GM21619 (cell line): Measurements from ENCODE around the gene TCEANC2.
"Not testable (repeated sequence)": the region's sequence is repeated elsewhere in the genome, so short reads cannot be mapped to it uniquely, and the experiment has no call there.

Source experiments
- ATAC-seq: cut with Tn5 transposase; IDR thresholded peaks from one replicate; pipeline ENCODE4 v1.9.1; 2021; ENCODE audit not compliant: unreplicated experiment

Gene TCEANC2

DNA sequence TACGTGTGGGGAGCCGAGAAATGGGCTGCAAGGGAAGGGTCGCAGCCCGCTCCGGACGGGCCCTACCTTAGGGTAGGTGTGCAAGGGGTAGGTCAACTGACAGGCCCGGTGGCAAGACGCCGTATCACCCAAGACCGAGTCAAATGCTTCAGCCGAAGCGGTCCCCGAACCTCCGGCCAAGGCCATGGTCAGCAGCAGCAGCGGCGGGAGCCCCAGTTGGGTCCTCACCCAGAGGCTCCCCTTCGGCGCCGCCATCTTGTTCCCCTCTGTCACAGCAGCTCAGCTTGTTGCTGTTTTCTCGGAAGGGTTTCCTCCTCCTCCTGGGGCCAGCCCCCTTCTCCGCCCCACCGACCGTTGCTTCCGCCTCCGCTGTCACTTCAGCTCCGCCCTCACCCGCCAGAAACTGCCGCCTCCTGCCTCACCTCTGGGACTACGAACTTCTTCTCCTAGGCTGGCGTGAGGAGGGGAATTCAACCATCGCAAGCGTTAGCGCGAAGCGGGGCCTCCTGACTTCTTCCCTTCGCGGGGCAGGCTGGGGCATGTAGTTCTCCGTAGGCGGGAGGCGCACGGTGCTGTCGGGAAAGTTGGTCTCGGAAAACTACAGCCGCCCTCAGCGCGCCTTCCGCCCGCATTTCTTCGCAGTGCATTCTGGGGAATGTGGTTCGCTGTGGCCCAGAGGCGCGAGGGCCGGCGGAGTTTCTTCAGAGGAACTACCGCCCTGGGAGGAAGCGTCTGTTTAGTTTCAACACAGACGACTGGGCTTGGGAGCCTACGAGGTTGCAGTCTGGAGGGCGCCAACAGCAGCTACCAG lies at the start of gene TCEANC2, which contains the start of gene TMEM59:
TSS of gene TCEANC2 (plus strand) at position 675 of the 811 bp plus-strand sequence. CDS start 815 bp downstream, outside the sequence.
TSS of gene TMEM59 (minus strand) at position 271 of the 811 bp plus-strand sequence. CDS start at position 255, 16 bp downstream.
- peak; percentile 90 for ATAC-seq

DNA sequence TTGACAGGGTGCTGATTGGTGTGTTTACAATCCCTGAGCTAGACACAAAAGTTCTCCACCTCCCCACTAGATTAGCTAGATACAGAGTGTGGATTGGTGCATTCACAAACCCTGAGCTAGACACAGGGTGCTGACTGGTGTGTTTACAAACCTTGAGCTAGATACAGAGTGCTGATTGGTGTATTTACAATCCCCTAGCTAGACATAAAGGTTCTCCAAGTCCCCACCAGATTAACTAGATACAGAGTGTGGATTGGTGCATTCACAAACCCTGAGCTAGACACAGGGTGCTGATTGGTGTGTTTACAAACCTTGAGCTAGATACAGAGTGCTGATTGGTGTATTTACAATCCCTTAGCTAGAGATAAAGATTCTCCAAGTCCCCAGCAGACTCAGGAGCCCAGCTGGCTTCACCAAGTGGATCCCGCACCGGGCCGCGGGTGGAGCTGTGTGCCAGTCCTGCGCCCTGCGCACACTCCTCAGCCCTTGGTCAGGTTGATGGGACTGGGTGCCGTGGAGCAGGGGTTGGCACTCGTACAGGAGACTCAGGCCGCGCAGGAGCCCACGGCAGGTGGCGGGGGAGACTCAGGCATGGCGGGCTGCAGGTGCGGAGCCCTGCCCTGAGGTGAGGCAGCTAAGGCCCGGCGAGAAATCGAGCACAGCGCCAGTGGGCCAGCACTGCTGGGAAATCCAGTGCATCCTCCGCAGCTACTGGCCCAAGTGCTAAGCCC lies 49.5 kb upstream of the TCEANC2 start:
- not testable (repeated sequence) for ATAC-seq

GRCh38 chr1:54004481-54005049 lies 48.8 kb upstream of the TCEANC2 start:
- ATAC-seq = no peak

- no peak for ATAC-seq
Measured at GRCh38 chr1:54006508-54006907, 46.9 kb upstream of the TCEANC2 start.

- ATAC-seq = no peak
Measured at GRCh38 chr1:54007613-54008012, 45.8 kb upstream of the TCEANC2 start.

DNA sequence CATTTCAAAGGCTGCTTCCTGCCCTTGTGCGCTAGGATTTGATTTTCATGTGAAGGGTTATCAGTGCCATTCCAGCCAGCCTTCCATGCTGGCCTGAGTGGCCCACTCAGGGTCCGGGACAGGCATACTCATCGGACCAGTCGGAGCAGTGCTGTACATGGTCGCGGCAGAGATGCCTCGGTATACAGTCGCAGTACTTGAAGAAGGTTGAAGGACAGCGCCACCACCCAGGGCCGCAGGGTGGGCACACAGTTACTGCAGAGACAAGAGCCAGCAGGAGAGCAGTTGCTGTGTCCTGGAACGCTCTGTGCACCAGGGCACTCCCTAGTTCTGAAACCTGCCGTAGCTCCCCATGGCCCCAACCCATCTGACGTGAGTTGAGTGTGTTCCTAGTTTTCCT lies 44.5 kb upstream of the TCEANC2 start:
- ATAC-seq = no peak

- no peak for ATAC-seq
Measured at GRCh38 chr1:54009406-54009805, 44.0 kb upstream of the TCEANC2 start.

DNA sequence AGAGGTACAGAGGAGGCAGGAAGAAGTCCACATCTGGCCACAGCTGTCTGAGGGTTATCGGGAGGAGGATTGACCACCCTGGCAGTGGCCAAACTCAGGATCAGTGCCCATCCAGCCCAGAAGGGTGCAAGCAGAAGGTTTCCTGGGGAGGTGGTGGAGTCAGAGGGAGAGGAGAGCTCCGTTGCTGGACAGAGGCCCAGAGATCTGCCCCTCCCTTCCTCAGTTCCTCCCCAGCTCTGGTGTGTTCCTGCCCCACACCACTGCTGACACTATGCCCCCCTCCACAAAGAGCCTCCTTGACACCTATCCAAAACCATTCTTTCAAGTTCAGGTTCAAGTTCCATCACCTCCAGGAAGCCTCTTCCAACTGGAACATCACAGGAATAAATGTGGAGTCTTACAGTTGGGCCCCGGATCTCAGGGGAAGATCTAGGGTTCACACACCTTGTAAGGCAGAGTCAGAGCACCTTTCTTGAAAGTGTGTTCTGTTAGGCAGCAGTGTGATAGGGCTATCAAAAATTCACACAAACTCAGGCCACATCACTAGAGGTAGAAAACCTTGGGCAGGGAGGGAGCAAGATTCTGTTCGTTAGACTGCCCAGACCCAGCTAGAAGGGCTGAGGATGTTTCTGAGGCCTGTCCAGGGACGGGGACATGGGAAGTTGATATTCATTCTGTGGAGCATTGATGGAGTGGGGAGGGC lies 42.8 kb upstream of the TCEANC2 start:
- no peak for ATAC-seq

DNA sequence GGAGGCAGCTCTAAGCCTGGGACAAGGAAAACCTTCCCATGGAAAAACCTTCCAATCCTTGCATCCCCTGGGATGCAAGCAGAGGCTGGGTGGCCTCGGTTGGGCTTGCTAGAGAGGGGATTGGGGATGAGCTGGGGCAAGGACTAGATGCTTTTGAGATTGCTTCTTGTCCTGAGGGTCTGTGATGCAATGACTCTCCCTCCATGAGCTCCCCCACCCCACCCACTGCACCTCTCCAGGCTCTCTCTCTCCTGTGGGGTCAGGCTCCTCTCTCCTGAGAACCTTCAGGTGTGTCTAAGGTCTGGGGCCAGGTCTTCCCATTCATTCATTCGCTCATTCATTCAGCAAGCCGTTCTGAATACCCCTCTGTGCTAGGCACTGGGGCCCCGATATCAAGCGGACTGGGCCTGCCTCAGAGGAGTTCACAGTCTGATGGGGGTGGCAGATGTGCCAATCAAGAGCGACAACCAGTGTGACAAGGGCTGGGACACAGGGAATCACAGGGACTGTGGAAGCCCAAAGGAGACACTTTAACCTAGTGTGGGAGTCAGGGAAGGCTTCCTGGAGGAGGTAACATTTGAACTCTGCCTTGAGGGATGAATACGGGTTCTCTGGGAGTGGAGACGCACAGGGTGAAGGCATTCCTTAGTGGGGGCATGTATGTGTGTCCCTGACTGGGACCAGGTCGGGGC lies 41.9 kb upstream of the TCEANC2 start:
- ATAC-seq = no peak

- ATAC-seq = no peak
Measured at GRCh38 chr1:54012008-54012325, 41.4 kb upstream of the TCEANC2 start.

DNA sequence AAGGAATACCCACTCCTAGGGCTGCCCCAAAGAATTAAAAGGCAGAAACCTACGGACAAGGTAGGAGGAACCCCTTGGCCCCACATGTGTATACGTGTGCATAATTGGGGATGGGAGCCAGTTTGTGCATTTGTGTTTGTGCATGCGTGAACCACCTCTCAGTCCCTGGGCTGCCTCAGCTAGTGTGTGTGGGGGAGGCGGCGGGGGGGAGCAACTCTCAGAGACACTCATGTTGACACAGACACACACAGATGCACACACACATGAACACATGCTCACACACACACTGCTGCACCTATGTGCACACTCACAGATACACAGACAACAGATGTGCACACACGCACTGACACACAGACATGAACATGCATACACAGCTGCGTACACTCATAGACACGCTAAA lies 40.5 kb upstream of the TCEANC2 start:
- no peak for ATAC-seq

- no peak for ATAC-seq
Measured at GRCh38 chr1:54013393-54014008, 39.9 kb upstream of the TCEANC2 start.

DNA sequence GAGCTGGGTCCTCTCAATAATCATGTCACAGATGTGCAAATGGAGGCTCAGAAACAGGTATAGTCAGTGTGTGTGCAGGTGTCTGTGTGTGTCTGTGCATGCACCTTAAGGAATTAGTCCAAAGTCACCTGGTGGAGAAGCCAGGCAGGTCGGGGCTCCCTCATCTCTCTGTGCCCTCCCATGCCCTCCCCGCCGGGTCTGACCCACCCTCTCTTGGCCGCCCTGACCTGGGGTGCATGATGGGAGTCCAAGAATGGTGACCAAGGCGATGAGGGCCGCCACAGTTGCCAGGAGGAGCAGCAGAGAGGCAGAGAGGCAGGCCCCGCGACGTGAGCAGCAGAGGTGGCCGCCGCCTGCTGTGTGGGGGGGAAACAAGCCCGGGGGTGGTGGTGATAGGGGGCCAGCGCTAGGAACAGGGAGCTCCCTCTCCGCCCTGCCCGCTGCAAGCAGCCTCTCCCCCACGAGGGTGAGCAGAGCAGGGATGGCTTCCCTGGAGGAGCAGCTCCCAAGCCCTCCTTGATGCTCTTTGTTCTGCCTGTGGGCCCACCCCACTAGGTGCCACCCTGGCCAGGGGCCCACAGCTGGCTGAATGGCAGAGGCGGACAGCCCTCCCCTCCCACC lies 39.3 kb upstream of the TCEANC2 start:
- ATAC-seq = no peak

DNA sequence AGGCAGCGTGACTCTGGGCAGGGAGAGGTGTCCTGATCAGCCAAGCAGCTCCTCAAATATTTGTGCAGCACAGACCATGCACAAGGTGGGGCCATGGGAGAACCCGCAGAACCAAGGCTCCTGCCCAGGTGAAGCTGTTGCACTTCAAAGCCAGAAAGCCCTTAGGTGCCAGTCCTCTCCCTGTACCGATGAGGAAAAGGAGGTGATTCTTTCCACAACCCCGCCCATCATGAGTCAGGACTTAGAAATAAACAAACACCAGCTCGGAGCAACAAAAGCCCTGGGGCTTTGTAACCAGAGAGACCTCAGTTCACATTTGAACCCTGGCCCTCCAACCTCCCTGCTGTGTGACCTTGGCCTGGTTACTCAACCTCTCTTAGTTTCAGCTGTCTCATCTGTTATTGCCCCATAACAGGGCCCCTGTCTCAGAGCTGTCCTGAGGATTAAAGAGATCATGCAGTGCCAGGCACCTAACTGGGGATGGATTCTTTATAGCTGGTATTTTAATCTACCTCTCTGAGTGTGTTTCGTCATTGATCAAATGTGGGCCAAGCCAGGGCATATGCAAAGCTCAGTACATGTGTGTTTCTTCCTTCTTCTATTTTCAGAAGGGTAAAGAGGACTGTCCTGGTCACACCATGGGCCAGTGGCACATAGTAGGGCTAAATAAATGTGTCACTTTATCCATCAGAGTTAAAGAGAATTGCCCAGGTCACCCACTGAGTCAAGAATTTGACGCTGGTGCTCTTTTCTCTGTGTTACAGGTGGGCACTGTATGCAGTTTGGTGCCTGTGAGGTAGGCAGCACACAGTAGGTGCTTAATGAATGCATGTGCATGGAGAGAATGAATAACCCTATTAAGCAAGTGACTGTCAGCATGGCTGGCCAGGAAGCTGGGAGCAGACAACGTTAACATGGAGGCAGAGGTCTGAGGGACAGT lies 36.8 kb upstream of the TCEANC2 start:
- no peak for ATAC-seq

DNA sequence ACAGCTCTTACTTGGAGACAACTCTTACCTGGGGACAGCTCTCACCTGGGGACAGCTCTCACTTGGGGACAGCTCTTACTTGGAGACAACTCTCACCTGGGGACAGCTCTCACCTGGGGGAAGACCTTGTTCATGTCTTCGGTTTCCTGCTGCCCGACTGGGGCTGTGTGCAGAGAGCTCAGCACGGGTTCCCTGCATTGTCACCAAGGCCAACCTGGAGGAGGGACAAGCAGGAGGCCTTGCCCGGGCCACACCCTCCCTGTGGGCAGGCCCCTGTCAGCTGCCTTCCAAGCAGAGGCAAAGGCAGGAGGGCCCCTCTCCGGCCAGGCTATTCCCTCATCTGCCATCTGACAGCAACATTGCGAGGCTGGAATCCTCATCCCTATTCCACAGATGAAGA lies 35.4 kb upstream of the TCEANC2 start, which contains the start of gene LDLRAD1:
TSS of gene LDLRAD1 (minus strand) at position 208 of the 400 bp plus-strand sequence. CDS start at position 134, 74 bp downstream.
- no peak for ATAC-seq

DNA sequence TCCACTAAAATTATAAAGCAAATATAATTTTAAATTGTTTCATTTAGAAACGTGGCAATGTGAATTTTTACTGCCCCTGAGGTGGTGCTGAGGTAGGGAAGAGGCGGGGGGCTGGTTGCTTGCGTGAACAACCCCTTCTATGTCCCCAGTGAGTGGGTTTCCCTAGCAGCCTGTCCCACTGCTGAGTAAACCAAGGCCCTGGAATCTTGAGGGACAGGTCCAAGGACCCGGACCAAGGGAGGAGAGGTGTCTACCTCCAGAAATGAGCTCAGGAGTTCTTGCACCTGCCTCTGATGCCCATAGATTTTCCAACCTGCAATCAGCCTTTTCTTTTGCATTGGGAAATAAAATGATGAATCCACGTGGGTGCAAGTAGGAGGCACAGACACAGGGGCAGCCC lies 34.8 kb upstream of the TCEANC2 start:
- no peak for ATAC-seq

GRCh38 chr1:54019562-54020176 lies 33.7 kb upstream of the TCEANC2 start:
- ATAC-seq = not testable (repeated sequence)

GRCh38 chr1:54024358-54024757 lies 29.1 kb upstream of the TCEANC2 start:
- ATAC-seq = no peak
